HG03469 (cell line): ENCODE results near the gene ZCCHC18.

ENCODE experiments used
- ATAC-seq: cut with Tn5 transposase; IDR thresholded peaks from one replicate; pipeline ENCODE4 v1.9.1; 2021; ENCODE audit warnings: mild to moderate bottlenecking, moderate library complexity, moderate number of reproducible peaks; ENCODE audit not compliant: unreplicated experiment

ZCCHC18 gene

DNA sequence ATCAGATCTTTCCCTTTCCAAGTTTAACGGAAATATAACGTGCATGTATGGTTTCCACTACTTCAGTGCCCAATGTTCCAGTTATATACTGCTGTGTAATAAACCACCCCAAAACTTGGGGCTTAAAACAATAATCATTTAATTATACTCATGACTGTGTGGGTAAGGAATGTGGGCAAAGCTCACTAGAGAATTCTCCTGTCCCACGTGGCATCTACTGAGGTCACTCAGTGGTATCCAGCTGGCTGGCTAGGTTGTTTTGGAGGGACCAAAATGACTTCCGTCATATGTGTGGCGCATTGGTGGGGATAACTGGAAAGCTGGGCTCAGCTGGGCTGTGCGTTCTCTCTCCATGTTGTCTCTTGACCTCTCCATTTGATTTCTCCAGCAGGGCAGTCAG, 18.5 kb downstream of the ZCCHC18 start:
- no peak for ATAC-seq

DNA sequence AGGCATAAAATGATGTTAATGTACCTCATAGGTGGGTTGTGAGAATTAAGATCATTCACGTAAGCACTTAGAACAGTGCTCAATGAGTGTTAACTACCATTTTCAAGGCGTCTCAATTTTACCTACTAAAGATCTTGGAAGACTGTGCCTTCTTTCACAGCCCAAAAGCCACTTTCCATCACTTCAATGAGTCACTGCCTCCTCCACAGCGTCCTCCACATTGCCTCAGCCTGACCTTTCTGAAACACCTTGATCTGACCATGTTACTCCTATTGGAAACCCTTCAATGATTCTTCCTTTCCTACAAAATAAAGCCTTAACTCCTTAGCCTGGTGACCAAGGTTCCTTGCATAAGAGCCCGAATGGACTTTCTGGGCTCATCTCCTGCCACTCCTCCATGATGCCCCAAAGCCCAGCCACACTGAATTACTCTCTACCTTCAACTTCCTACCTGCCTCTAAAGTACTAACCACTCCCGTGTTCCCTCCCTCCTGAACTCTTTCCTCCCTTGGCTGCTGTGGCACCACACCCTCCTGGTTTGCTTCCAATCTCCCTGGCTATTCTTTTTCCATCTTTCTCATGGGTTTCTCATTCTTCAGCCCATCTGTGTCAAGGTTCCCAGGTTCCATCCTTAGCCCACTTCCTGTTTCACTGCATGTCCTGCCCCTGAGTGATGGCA, 22.4 kb downstream of the ZCCHC18 start:
- ATAC-seq: no peak

DNA sequence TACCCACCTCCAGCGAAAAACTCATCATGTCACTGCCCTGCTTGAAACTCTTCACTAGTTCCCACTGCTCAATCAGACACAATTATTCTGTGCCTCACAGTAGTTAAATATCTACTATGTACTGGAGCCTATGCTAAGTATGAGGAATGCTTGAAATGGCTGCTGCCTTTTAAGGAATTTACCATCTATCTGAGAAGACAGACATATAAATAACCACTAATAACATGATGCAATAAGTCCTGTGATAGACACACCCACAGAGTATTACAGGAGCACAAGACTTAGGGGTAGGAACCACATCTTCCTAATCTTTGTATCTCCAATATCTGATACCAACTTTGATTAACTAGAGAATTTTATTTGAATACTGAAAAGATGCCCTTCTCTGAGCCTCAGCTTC, 23.4 kb downstream of the ZCCHC18 start:
- ATAC-seq: no peak

DNA sequence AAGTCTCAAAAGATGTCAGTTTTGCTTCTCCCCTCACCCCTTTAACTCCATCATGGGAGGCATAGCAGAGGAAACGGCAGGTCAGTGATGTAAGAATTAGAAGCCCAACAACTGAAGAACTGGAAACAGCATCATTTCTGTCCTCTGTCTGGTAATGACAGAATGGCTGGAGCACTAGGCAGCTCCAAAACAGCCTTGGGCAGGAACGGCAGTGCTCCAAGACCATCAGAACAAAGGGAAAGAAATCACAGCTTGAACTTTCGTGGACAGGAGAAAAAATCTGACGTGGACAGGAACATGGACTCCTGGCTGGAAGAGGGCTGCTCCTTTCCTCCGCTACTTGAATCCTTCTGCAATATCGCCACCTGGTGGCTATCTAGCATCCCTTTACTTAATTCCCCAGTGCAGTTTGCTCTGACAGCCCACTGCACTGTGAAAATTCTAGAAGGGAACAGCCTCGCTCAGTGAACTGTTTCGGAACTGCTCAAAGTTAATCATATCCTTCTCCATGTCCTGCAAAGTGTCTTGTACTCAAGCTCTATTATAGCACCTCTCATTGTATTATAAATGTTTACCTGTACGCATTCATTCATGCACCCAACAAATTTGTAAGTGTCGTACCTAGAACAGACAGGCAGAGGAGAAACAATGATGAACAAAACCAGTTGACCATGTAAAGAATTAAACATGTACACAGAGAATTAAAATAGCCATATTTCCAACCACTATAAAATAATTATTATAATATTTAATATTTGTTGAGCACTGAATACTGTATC, 24.1 kb downstream of the ZCCHC18 start:
- ATAC-seq: peak; percentile 92

DNA sequence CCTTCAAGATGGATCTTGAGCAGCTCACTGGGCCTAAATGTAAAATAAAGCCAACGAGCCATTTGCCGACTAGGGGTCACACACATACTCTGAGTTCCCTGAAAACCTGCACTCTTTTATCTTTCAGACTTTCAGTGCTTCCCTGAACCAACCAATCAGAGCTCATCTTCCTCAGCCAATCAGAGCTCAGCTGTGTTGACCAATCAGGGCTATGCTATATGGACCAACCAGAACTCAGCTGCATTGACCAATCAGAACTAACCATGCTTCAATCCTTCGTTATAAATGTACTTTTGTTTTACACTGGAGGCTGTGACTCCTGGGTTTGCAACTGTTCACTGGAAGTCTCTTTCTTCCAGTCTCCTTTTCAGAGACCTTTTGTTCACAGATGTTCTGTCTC, 25.2 kb downstream of the ZCCHC18 start:
- no peak for ATAC-seq

DNA sequence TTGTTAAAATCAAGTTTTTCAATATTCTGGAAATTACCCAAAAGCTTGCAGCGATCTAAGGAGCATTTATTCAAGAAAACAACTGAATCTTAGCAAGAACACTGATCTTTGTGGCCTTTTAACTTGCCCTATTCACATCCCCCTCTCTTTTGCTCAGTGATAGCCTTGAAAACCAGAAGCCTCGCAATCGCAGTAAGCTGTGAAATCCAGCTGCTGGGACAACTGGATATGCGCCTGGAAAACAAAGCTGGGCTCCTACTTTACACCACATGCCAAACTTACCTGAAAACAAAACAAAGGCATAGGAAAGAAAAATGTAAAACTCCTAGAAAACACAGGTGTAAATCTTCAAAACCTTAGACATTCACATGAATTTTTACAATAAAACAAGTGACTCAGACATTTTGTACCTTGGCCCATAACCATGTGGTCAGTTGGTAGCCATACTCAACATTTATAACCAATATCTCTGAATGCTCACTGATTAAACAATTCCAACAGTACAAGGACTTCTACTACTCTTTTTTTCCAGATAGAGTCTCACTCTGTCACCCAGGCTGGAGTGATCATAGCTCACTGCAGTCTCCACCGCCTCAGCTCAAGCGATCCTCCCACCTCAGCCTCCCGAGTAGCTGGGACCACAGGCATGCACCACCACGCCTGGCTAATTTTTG, 28.9 kb downstream of the ZCCHC18 start:
- no peak for ATAC-seq

DNA sequence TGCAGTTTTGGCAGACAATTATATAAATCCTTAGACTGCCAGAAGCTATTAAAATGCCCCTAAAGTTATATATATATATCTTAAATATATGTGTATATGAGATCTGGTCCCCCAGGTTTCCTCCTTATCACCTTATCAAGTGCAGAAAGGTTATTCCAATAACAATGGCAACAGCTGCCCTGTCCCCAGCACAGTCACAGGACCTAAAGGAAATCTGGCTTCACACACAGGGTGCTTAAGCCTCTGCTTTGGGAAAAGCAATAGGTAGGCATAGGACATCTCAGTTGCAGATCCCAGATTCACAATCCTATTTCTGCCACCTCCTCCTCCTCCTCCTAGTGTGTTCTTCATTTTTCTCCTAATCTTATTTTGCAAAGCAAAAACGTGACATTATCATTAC, 38.7 kb downstream of the ZCCHC18 start:
- no peak for ATAC-seq

DNA sequence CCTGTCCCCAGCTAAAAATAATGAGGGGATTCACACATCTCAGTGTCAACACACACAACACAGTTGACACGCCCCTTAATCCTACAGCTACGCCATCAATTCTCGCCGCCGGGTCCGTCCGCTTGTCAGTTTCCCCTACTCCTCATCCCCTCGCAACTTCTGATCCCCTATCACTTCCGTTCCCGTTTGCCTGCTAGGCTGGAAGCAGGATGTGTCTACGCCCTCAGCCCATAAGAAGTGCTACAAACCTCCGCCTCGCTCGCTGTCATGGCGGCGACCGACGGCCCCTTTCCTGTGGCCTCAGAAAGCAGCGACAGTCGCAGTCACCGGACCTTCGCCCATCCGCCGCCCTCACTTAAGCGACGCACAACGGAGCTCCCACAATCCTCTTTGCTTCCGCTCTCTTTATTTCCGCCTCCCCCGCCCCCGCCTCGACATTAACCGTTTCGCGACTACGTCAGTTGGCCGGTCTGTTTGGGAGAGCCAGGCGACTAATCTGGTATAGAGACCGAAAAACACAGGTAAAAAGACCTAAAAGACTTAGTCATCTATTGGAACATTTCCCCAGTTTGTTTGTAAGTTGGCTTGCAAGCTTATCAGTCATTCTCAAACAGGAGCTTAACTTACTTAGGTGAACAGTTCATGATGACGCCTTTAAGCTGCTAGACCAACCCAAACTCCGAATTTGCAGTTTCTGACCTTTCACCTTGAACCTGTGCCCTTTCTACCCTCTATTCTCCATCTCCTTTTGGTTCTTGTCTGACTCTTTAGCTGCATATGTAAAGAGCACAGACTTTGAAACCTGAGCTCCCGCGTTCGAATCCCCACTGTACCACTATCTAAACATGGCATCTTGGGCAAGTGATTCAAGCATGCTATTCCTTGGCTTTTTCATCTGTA, 44.6 kb downstream of the ZCCHC18 start, which contains the start of gene SLC25A53:
SLC25A53 (minus strand) TSS at position 380 of the 900 bp plus-strand sequence. CDS start 51,752 bp downstream, outside the sequence.
- ATAC-seq: peak; percentile 77
